ENCODE results near the gene PTGR2. TPM values are rescaled to one million over a fixed set of nuclear protein-coding genes. Genes with fewer than 3 reads are reported as not detected.

Gene PTGR2
- total and polyA plus RNA-seq, 4 donors = 4.2 to 9.5 (median 7.9) TPM

GRCh38 chr14:73909681-73910080, 58.0 kb downstream of the PTGR2 start:
- TF ChIP-seq JUND (IDR thresholded peaks at IDR 0.05) (no peak), REST (IDR thresholded peaks at IDR 0.05) (no peak), HNF4G (IDR thresholded peaks at IDR 0.05) (no peak), RAD21 (IDR thresholded peaks at IDR 0.05) (no peak), ZBTB33 (IDR thresholded peaks at IDR 0.05) (no peak), NR2F2 (IDR thresholded peaks at IDR 0.05) (no peak), GABPA (IDR thresholded peaks at IDR 0.05 in 1 of 2, conservative IDR thresholded peaks at IDR 0.05 in 1 of 2) (no peak), FOXA1 (IDR thresholded peaks at IDR 0.05) (no peak), FOXA2 (IDR thresholded peaks at IDR 0.05) (no peak), RXRA (IDR thresholded peaks at IDR 0.05) (no peak), EGR1 (IDR thresholded peaks at IDR 0.05; ENCODE audit: low read depth in 2 of 2) (no peak), HNF4A (conservative IDR thresholded peaks at IDR 0.05) (no peak), YY1 (IDR thresholded peaks at IDR 0.05) (no peak), TAF1 (conservative IDR thresholded peaks at IDR 0.05) (no peak), SP1 (IDR thresholded peaks at IDR 0.05) (no peak)
- TF ChIP-seq, protein P1, sequence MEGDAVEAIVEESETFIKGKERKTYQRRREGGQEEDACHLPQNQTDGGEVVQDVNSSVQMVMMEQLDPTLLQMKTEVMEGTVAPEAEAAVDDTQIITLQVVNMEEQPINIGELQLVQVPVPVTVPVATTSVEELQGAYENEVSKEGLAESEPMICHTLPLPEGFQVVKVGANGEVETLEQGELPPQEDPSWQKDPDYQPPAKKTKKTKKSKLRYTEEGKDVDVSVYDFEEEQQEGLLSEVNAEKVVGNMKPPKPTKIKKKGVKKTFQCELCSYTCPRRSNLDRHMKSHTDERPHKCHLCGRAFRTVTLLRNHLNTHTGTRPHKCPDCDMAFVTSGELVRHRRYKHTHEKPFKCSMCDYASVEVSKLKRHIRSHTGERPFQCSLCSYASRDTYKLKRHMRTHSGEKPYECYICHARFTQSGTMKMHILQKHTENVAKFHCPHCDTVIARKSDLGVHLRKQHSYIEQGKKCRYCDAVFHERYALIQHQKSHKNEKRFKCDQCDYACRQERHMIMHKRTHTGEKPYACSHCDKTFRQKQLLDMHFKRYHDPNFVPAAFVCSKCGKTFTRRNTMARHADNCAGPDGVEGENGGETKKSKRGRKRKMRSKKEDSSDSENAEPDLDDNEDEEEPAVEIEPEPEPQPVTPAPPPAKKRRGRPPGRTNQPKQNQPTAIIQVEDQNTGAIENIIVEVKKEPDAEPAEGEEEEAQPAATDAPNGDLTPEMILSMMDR (IDR thresholded peaks at IDR 0.05; ENCODE audit: low read depth, low read length, missing input control) = no peak
- TF ChIP-seq, protein P2, sequence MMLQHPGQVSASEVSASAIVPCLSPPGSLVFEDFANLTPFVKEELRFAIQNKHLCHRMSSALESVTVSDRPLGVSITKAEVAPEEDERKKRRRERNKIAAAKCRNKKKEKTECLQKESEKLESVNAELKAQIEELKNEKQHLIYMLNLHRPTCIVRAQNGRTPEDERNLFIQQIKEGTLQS (IDR thresholded peaks at IDR 0.05) = no peak
- TF ChIP-seq, protein P3, sequence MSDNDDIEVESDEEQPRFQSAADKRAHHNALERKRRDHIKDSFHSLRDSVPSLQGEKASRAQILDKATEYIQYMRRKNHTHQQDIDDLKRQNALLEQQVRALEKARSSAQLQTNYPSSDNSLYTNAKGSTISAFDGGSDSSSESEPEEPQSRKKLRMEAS (IDR thresholded peaks at IDR 0.05) = no peak
- Histone ChIP-seq H3K27ac (ENCODE audit: low read depth in 1 of 2, low read length in 2 of 2) (no peak overlapping the region), H3K9me3 (ENCODE audit: control insufficient read depth in 4 of 4, low read length in 3 of 4) (no peaks in the 10 kb centered on the region), H3K4me3 (ENCODE audit: low read depth in 1 of 3, low read length in 3 of 3) (no peak overlapping the region), H3K9ac (ENCODE audit: low read depth in 1 of 2, low read length in 2 of 2) (no peak overlapping the region), H3K4me1 (ENCODE audit: control insufficient read depth in 4 of 4, insufficient read depth in 4 of 4, low read length in 3 of 4) (no peaks in the 10 kb centered on the region), H3K27me3 (ENCODE audit: control insufficient read depth in 4 of 4, insufficient read depth in 4 of 4, low read length in 3 of 4) (no peaks in the 10 kb centered on the region), H3K36me3 (ENCODE audit: control insufficient read depth in 4 of 4, insufficient read depth in 3 of 4, low read depth in 1 of 4, low read length in 3 of 4) (peaks cover 5 to 67% (median 53%) of the 10 kb centered on the region in 4 donors)
- no peak for DNase-seq (ENCODE audit: low spot score)
- WGBS = 99% methylated on average over 1 of the region's 1 CpG
